ENCODE data around the gene SNRNP200.
A peak's percentile ranks its signal among the peaks of the same experiment; 100 is the strongest.

Gene SNRNP200

DNA sequence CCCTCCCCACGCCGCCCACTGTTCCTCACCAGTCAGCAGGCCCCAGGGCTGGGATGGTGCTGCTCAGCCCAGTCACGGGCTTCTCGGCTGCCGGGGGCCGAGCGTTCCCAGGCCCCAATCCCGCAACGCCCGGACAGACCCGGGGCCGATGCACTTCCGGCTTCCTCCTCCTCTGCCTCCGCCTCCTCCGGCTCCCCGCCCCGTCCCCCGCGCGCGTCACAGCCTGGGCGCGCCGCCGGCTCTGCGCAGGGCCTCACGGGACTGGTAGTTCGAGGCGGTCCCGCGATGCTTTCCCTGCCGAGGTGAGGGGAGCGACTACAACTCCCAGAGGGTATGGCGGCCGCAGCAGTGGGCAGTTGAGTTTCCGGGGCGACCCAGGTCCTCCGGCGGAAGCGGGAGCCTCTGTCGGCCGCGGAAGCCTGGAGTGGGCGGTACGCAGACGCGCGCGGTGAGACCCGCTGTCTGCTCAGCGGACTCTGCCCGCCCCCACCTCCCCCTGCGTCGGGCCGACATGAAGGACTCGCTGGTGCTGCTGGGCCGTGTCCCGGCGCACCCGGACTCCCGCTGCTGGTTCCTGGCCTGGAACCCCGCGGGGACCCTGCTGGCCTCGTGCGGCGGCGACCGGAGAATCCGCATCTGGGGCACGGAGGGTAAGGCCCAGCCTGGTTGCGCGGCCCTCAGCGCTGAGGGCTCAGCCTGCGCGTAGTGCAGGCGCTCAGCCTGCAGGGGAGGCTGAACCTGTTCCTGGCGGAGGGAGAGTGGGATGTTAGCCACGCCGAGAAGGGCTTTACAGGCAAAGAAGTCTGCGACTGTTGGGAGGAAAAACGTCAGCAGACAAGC, 39.3 kb downstream of the SNRNP200 start, which contains the start of the genes CIAO1 and TMEM127:
CIAO1 (plus strand) TSS at position 386 of the 840 bp plus-strand sequence; CDS start at position 512, 126 bp downstream.
TMEM127 (minus strand) TSS at position 158 of the 840 bp plus-strand sequence. CDS start 616 bp downstream, outside the sequence.
- Histone ChIP-seq H4K20me1 (ENCODE audit: insufficient read depth) (no peaks in the 10 kb centered on the region), H3K4me3 (IDR thresholded peaks at IDR 0.05; ENCODE audit: insufficient read depth, low read depth, low read length) (peak within 1 kb of the TSS; percentile 93), H3K4me1 (ENCODE audit: low read depth, poor library complexity, severe bottlenecking) (peaks cover 25% of the 10 kb centered on the region), H3K79me2 (ENCODE audit: insufficient read depth, low read depth) (peaks cover 49% of the 10 kb centered on the region), H2AFZ (ENCODE audit: low read depth) (peak within 1 kb of the TSS; percentile 76), H3K4me2 (peak within 1 kb of the TSS; percentile 96), H3K9ac (peak within 1 kb of the TSS; percentile 67), H3K36me3 (ENCODE audit: insufficient read depth) (peaks cover 3% of the 10 kb centered on the region; the same call in 1 of the 2 replicates), H3K27me3 (ENCODE audit: insufficient read depth, low read depth) (no peaks in the 10 kb centered on the region), H3K27ac (peak within 1 kb of the TSS; percentile 54)
- TF ChIP-seq, protein P1, sequence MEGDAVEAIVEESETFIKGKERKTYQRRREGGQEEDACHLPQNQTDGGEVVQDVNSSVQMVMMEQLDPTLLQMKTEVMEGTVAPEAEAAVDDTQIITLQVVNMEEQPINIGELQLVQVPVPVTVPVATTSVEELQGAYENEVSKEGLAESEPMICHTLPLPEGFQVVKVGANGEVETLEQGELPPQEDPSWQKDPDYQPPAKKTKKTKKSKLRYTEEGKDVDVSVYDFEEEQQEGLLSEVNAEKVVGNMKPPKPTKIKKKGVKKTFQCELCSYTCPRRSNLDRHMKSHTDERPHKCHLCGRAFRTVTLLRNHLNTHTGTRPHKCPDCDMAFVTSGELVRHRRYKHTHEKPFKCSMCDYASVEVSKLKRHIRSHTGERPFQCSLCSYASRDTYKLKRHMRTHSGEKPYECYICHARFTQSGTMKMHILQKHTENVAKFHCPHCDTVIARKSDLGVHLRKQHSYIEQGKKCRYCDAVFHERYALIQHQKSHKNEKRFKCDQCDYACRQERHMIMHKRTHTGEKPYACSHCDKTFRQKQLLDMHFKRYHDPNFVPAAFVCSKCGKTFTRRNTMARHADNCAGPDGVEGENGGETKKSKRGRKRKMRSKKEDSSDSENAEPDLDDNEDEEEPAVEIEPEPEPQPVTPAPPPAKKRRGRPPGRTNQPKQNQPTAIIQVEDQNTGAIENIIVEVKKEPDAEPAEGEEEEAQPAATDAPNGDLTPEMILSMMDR (conservative IDR thresholded peaks at IDR 0.05; ENCODE audit: low read depth, low read length): no peak

DNA sequence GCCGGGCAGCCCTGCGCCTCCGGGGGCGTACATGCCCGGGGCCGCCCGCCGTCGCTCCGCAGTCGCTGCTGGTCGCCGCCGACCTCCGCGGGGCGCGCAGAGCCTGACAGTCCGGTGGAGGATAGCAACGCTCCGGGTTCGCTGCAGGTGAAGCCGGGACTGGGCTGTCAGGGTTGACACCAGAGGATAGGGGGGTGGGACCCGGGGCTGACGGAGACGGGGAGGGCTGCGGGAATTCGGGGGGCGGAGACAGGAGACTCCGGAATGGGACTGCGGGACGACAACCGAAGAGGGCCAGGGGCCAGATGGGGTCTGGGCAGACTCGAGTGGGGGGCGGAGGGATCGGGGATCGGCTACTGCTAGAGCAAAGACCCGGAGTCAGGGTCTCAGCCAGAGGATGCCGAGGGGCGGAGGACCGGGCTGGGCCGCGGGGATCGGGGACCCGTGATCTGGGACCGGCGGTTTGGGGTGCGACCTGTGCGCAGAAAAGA, 40.0 kb downstream of the SNRNP200 start:
- no peak overlapping the region for H3K27ac ChIP-seq
- peaks cover 49% of the 10 kb centered on the region for H3K79me2 ChIP-seq (ENCODE audit: insufficient read depth, low read depth)

DNA sequence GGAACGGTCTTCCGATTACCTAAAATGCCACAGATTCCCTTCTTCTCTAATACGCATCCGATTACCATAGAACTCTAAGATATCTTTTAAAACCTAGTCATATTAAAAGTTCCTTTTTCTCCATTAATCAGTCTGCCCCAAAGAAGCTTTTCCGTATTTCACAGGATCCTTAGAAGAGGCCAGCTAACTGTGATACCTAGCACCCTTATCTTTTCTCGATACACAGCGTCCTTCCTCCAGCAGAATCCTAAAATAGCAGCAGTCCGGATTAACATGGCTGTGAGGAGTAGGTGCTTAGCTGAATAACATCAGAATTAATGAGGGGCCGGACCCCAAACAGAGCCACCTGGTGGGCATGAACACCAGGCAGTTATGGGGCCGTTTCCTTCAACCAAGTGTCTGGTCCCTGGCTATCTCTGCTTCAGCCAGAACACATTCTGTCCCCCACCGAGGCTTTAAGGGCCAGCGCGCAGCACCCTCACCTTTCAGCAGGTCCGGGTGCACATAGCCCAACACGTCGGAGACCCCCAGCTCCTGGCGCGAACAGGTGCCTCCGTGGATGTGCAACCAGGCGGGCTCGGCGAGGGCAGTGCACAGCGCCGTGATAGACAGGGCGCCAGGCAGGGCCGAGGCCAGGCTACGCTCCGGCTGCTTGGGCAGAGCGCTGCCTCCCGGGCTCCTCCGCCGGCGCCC, 40.5 kb downstream of the SNRNP200 start:
- peaks cover 3% of the 10 kb centered on the region; the same call in 1 of the 2 replicates for H3K36me3 ChIP-seq (ENCODE audit: insufficient read depth)
- no peaks in the 10 kb centered on the region for H4K20me1 ChIP-seq (ENCODE audit: insufficient read depth)
- TF ChIP-seq, protein P1 (conservative IDR thresholded peaks at IDR 0.05; ENCODE audit: low read depth, low read length): no peak
- peaks cover 49% of the 10 kb centered on the region for H3K79me2 ChIP-seq (ENCODE audit: insufficient read depth, low read depth)
- H2AFZ ChIP-seq (ENCODE audit: low read depth): no peak overlapping the region
- no peak overlapping the region for H3K27ac ChIP-seq
- no peaks in the 10 kb centered on the region for H3K27me3 ChIP-seq (ENCODE audit: insufficient read depth, low read depth)
- H3K4me3 ChIP-seq (IDR thresholded peaks at IDR 0.05; ENCODE audit: insufficient read depth, low read depth, low read length): no peak overlapping the region
- peak overlapping the region; percentile 67; the same call in 1 of the 2 replicates for H3K9ac ChIP-seq
- peak overlapping the region; percentile 53 for H3K4me2 ChIP-seq
- peaks cover 38% of the 10 kb centered on the region for H3K4me1 ChIP-seq (ENCODE audit: low read depth, poor library complexity, severe bottlenecking)

More for the DNA sequence above, 40.0 kb downstream of the SNRNP200 start:
- Histone ChIP-seq H3K36me3 (ENCODE audit: insufficient read depth) (peaks cover 3% of the 10 kb centered on the region; the same call in 1 of the 2 replicates), H3K4me1 (ENCODE audit: low read depth, poor library complexity, severe bottlenecking) (peaks cover 32% of the 10 kb centered on the region), H3K4me3 (IDR thresholded peaks at IDR 0.05; ENCODE audit: insufficient read depth, low read depth, low read length) (no peak overlapping the region), H4K20me1 (ENCODE audit: insufficient read depth) (no peaks in the 10 kb centered on the region), H3K27me3 (ENCODE audit: insufficient read depth, low read depth) (no peaks in the 10 kb centered on the region), H3K9ac (peak overlapping the region; percentile 67; the same call in 1 of the 2 replicates), H3K4me2 (peak overlapping the region; percentile 53), H2AFZ (ENCODE audit: low read depth) (peak overlapping the region; percentile 76)
- TF ChIP-seq, protein P1 (conservative IDR thresholded peaks at IDR 0.05; ENCODE audit: low read depth, low read length): no peak

DNA sequence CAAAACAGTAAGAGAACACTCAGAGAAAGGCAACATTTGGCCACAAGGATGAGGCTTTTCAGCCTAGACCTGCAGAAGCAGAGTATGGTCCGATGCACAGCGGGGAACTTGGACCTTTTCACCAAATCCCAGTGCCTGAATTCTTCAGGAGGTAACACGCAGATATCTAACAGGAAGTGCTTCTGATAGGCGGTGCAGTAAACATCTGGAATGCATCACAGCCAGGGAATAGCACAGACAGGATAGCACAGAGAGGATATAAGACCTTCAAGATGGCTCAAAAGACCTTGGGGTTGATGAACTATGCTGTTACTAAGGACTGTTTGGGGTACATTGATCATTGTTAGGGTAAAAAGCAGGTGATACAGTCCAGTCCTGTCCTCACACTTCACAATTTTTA, 41.3 kb downstream of the SNRNP200 start:
- Histone ChIP-seq H3K4me2 (peak overlapping the region; percentile 53), H3K4me1 (ENCODE audit: low read depth, poor library complexity, severe bottlenecking) (peaks cover 39% of the 10 kb centered on the region), H3K27me3 (ENCODE audit: insufficient read depth, low read depth) (no peaks in the 10 kb centered on the region), H3K27ac (no peak overlapping the region), H2AFZ (ENCODE audit: low read depth) (no peak overlapping the region), H3K4me3 (IDR thresholded peaks at IDR 0.05; ENCODE audit: insufficient read depth, low read depth, low read length) (no peak overlapping the region), H4K20me1 (ENCODE audit: insufficient read depth) (no peaks in the 10 kb centered on the region), H3K79me2 (ENCODE audit: insufficient read depth, low read depth) (peaks cover 49% of the 10 kb centered on the region), H3K9ac (no peak overlapping the region), H3K36me3 (ENCODE audit: insufficient read depth) (peaks cover 3% of the 10 kb centered on the region; the same call in 1 of the 2 replicates)
- TF ChIP-seq, protein P1 (conservative IDR thresholded peaks at IDR 0.05; ENCODE audit: low read depth, low read length): no peak

Data from KMS-11 (cell line).